Epidermal melanocyte (primary cell): Measurements from ENCODE around the gene C1QB.

Source experiments
- DNase-seq: peaks from one replicate; pipeline ENCODE4 v3.0.0; 2011; ENCODE audit warnings: low spot score; ENCODE audit not compliant: insufficient read length

The C1QB gene, protein sequence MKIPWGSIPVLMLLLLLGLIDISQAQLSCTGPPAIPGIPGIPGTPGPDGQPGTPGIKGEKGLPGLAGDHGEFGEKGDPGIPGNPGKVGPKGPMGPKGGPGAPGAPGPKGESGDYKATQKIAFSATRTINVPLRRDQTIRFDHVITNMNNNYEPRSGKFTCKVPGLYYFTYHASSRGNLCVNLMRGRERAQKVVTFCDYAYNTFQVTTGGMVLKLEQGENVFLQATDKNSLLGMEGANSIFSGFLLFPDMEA

DNA sequence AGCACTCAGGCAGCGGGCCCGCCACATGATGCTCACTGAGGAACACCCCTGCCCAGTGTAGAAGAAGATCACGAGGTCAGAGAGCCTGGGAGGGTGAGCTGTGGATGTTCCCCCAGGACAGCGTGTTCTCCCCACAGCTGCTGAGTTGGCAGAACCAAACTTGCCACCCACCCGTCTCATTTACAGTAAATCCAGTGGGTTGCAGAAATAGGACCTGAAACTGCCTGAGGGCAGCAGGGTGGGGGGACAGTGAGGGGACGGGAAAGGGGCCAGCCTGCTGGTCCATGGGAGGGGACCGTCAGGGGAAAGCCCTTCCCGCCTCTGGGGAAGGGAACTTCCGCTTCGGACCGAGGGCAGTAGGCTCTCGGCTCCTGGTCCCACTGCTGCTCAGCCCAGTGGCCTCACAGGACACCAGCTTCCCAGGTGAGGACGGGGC, at the start of gene C1QB:
TSS of gene C1QB (plus strand) at position 356 of the 436 bp plus-strand sequence. CDS start 6,227 bp downstream, outside the sequence.
- DNase-seq, result no peak

DNA sequence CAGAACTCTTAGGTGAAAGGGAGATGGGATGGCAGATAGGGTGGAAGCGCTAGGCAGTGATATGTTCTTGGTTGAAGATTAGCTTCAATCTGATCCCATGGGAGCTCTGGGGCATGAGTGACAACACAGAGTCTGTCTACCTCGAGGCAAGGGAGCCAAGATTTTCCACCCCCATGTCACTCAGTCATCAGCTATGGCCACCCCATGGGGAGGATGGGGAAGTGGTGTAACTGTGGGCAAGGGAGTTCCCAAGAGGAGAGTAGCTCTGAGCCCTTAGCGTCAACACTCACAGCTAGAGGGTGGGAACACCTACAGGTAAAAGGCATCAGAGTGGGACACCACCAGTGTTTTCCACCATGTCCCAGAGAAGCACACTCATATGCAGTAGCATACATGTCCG, 46.9 kb upstream of the C1QB start:
- no peak for DNase-seq

DNA sequence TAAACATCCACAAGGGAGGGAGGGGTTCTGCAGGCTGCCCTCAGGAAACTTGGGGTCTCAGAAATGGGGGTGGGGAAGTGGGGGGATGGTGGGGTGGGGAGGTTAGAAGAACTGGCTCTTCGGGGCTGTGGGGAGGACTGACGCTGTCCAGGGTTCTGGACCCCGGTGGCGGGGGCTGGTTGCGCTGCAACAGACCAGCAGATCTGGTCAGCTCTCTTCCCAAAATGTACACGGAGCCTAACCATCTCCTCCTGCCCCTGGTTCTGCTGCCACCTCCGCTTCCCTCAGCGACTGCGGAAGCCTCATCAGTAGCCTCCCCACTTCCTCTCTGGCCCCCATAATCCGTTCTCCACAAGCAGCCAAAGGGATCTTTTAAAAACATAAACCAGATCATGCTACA, 45.9 kb upstream of the C1QB start:
- DNase-seq, result no peak

DNA sequence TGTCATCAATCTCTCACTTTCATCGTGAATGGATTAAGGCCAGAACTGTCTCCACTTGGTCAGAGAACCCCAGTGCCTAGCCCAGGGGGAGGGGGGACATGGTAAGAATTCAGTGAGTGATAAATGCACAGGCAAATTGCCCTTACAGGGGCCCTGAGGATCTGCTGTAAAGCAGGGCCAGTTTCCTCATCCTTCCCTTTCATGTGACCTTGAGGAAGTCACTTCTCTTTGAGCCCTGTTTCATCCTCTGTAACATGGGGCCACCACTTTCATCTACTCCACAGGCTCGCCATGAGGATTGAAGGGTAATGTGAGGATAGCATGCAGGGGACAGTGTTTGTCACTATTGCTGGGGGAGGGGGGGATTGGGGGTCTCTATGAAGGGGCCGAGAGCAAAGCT, 44.7 kb upstream of the C1QB start:
- DNase-seq, result no peak

DNA sequence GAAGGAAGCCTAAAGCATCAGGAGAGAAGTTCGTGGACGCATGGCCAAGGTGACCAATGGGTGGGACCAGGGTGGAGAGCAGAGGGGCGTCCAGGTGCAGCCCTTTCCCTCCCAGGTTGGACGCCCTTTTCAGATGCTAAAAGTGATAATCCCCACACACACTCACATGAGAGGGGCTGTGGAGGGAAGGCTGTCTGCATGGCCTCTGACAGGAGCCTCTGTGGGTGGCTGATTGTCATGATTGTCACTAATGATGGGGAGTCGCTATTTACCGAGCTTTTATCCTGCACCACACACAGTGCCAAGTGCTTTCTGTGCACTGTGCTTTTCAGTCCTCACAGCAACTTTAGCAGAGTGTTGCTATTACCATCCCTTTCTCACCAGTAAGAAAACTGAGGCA, 43.7 kb upstream of the C1QB start:
- DNase-seq, result no peak

DNA sequence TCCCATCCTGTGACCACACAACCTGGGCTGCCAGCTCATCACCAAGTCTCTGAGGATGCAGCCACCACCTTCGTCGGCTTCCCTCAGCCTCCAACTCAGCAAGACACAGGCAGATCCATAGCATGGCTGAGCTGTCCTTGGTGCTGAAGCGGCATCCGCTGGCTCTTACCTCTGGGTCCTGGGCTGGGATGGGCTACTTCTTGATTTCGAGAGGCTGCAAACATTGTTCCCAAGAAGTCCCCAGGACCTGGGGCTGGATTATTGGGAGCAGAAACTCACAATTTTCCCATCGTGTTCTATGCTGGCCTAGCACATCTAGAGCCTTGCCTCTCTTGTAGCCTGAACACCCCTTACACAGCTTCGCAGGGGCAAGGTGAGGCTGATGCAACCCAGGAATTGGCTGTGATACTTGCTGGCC, 41.5 kb upstream of the C1QB start:
- DNase-seq, result peak; percentile 32

DNA sequence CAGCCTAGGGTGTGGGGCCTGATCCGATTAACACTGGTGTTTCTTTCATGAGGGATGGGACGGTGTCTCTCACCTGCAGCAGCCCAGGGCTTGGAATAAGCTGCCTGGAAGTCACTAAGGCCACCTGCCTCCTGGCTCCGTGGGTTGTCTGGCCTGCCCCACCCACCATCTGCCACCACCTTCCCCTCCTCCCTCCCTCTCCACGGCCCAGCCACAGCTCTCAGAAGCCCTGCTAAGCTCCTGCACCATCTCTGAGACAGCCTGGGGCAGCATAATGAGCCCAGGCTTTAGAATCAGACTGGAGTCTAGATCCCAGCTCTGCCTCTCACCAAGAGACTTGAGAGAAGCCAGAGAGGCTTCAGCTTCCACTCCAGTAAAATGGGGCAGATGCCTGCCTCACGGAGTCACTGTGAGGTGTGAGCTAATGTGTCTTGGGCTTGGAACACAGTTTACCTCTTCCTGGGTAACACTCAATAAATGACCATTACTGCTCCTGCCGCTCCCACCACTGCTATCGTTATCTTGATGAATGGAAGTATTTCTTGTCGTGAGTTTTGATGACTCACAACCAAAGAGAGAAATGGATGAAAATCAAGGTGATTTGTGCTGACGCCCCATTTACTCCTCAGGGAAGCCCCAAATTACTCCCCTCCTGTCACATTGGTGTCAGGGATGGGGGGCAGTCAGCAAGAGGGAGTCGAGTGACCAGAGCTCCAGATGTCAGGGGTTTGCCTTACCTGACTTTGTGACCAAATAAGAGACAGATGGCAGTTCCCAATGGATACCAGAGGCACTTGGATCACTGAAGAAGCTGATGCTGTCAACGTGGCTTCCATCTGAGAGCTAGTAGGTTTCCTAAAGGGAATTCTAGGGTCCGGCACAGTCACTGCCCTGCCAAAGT, 40.1 kb upstream of the C1QB start:
- no peak for DNase-seq

DNA sequence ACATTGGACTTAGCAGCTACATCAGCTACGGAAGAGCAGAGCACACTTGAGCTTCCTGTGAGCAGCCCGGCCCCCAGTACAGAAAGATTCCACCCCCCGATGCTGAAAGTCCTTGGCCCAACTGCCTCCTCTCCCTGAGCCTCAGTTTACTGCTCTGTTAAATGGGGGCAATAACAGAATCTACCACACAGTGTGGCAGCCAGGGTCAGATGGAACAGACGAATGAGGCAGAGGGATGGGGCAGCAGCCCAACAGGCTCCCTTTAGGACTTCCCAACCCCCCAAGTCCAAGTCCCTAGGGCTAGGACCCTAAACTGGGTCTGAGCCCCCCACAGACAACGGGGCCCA, 39.5 kb upstream of the C1QB start:
- DNase-seq, result no peak

DNA sequence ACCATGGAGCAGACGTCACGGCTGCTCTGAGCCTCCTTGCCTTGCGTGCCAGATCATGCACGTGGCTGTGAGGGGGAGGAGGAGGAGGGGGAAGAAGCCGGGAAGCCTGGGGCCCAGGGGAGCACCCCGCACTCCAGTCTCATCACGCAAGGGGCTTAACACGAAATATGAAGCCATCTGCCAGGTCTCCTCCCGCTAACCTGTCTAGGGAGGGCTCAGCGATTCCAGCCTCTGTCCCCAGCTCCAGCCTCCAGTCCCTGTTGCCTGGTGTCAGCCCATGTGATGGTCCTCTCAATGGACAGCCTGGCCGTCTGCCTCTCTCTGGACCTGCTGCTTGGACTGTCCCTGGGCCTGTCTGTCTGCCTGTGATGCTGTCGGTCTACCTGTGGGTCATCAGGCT, 39.1 kb upstream of the C1QB start:
- no peak for DNase-seq

DNA sequence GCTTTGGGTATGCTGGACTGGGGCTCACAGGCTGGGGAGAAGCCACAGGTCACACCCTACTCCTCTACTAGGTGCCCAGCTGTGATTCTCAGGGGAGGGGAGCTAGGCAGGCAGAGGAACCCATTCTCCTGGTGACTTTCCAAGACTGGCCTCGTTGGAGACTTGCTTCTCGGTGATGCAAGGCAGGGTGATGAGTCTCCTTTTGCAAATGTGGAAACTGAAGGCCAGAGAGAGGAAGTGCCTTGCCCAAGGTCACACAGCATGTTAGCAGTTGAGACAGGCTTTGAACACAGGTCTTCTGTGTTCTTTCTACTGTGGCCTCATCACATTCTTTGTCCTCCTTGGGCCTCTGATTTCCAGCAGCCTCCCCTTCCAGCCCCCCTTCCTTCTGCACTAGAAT, 37.1 kb upstream of the C1QB start:
- DNase-seq, result no peak

DNA sequence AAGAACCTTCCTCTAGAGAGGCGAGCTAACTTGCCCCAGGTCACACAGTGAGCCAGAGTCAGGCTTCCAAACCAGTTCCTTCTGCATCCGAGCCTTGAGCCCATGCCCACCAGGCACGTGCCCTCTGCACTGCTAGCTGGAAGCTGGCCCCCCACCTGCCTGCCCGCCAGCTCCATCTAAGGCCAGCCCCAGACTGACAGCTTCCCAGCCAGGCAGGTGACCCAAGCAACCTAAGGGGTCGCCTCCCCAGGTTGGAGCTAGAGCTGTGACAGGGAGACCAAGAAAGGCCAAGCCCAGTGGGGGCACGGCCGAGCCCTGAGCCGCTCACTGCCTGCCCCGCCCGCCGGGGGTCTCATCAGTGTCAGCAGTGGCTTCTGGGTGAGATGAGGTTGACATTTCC, 36.5 kb upstream of the C1QB start:
- DNase-seq, result no peak

DNA sequence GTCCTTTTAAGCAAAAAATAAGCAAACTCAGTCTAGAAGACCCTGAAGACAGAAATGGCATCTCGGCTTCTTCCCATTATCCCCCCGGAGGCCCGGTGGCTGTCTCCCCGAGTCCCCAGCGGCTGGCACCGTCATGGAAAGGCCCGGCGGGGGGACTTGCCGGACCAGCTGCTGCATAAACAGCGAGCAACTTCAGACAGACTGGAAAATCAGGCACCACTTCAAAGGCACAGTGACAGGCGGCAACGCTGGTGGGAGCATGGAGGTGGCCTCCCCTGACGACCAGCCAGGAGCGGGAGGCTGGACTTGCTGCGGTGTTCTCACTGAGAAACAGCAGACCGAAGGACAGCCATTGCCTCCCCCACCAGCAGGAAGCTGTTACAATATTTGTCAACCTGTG, 35.0 kb upstream of the C1QB start:
- no peak for DNase-seq

DNA sequence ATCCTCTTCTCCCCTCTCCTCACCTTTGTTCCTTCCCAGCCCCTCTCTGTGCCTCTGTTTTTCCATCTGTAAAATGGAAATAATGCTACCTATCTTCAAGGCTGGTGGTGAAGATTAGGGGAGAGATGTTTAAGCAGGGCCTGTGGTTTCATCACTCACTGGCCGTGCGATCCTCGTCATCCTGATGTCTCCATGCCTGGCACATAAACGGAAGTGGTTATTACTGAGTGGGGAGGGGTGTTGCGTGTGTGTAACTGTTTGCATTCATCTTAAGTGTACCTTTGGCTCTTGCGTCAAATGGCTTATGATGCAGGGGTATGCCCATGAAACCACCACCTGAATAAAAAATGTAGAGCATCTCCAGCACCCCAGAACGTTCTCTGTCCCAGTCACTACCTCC, 33.8 kb upstream of the C1QB start:
- DNase-seq, result no peak

DNA sequence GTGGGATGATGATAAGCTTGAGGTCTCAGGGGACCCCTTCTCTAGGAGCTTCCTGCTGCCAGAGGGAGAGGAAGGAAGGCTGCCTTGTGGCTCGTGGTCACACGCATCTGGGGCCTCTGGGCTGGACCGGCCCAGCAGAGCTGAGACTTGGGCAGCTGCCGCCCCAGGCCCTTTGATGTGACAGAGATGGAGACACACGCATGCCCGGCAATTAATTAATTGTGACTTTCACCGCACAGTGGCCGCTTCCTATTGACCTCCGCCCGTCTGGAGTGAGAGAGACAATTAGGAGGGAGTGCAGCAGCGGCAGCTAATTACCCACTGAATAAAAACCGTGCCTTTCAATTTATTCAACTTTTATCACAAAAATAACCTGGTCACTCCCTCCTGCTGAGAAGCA, 33.2 kb upstream of the C1QB start:
- DNase-seq, result no peak

DNA sequence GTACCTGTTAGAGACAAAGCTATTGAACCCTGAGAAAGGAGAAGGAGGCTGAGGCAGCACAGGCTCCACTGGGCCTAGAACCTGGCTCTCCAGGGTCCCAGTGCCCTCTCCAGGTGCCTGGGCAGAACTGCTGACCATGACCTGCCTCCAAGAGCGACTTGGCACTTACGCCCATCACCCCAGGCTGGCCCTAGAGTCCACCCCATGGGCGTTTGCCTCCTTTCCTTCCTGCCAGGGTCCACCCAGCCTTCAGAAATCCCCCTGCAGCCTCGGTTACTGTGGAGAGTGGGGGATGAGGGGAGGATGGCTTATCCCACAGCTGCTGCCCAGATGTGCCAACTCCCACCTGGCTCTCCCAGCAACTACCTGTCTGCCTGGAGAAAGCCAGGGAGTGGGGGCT, 31.3 kb upstream of the C1QB start:
- no peak for DNase-seq

DNA sequence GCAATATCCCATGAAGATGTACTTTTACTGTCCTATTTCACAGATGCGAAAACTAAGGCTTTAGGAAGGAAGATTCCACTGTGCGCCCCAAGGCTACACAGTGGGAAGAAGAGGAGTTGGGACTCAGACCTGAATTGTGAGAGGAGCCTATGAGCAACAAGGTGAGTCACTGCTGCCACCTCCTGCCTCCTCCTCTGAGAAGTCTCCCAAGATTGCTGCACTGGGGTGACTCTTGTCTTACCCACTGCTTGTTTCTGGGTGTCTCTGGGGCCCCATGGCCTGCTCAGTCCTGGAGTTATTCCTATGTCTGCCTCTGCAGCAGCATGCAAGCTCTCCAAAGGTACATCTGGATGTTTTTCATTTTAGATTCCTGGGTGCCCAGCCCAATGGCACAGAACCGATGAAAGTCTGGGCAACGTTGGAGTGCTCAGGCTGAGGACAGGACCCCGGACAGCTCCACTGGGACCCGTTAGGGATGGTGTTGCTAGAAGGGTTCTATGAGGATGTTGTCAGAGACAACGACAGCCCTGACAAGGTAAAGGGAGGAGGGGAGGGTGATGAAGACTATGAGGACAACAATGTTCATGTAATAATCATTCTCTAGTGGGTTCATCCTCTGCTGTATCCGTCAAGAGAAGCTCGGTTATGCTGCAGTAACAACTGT, 27.6 kb upstream of the C1QB start:
- no peak for DNase-seq

DNA sequence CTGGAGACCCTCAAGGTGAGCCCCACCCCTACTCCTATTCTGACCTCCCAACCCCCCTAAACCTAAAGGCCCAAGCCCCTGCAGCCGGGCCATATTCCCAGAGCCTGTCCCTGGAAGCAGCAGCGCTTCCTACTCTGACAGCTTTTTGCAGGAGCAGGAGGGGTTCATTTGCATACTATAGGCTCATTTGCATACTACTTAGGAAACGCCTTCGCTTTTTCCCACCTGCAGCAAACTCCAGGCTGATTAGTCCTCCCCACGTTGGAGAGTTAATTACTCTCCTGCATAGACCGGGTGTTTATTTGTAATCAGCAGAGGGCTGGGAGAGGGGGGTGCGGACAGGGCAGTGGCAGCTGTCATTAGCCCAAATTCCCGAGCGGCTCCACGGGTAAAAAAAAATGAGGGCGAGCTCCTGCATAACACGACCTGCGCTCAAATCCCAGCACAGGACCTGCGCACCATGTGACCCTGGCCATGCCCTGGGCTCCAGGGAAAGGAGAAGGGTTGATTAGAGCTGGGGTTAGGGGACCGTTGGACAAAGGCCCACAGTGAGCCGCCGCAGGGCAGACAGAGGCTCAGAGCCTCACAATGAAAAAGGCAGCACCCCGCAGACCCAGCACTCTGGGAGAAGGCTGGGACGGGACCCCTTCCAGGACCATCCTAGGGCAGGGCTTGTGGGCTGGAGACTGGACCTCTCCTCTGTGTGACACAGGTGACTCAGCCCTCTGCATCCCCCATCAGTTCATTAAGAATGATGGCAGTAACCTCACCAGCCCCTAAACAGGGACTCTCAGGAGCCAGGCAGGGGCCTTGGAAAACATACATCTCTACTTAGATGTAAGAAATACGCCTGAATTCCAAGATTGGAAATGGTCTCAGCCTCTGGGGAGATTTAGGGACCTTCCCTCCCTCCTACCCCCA, 26.5 kb upstream of the C1QB start:
- DNase-seq, result no peak

DNA sequence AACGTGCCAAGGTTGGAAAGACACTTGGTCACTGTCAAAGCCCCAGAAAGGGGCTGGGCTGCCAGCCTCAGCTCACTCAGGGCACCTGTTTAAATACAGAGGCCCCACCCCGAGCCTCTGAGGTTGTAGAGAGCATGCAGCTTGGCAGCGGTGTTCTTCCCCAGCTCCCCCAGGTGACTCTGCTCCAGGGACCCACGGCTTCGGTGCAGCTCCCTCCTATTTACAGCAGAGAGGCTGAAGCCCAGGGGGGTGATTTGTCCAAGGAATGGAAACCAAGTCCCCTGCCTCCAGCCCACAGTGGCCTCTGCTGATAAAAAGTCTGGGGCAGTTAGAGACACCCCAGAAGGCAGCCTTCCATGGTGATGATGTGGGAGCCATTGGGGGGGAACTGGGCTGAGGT, 25.7 kb upstream of the C1QB start:
- DNase-seq, result no peak

DNA sequence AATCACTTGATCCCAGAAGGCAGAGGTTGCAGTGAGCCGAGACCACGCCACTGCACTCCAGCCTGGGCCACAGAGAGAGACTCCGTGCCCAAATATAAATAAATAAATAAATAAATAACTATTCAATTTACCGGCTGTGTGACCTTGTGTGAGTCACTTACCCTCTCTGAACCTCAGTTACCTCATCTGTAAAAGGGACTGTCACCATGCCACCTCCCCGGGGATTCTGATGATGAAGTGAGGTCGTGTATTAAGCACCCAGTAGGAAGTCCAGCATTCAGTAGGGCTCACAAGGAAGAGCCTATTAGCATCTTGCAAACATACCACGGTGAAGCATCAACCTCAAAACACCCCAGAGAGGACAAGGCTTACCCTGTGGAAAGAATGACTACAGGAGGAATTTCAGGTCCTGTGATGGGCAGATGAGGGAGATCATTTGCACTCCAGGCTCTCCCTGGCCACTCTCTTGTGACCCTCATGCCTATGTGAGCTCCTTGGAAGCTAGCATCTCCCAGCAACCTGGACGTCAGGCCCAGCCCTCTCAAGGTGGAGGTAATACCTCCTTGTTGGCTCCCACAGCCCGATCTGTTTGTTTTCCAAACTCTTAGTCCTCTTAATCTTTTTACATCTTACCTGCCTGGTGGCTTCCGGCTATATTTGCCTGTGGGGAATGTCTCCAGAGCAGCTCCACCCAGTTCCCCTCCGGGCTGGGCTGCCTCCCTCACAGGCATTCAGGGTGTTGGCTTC, 24.2 kb upstream of the C1QB start:
- no peak for DNase-seq

DNA sequence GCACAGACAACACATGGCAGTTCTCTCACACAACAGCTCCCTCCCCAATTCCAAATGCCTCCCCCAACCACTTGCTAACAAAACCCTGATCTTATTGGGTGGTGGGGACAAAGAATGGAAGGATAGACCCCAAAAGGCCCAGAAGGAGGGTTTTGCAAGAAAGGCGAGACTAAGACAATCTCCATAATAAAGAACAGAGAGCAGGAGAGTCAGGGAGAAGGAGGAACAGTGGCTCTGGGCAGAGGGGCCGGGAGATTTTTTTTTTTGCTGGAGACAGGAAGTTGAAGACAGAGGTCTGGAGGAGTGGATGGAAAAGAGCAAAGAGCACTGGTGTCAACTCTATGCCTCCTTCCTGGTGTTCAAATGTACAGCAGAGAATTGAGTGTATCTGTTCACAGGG, 23.1 kb upstream of the C1QB start:
- no peak for DNase-seq
